Adrenal gland (tissue), 12 donors: Measurements from ENCODE around the gene ERC2. TPM values are rescaled to one million over a fixed set of nuclear protein-coding genes. Genes with fewer than 3 reads are reported as not detected.

ENCODE experiments used
- DNase-seq, 7 donors: peaks; one replicate each; pipeline ENCODE4 v3.0.0-alpha.2; 2019 to 2020
- H3K27ac ChIP-seq, 5 donors: fragments of 200-600 bp; sonication (generic) in 4 of 5; 1 replicate in 3 of 5; 2 replicates in 2 of 5; pipeline versions ENCODE4 v1.5.1 to v1.8.0; 2016 to 2020; ENCODE audit warnings: mild to moderate bottlenecking in 1 of 5
- H3K27me3 ChIP-seq: fragments of 200-600 bp; 2 replicates; pipeline ENCODE4 v1.8.0; 2021
- H3K36me3 ChIP-seq, 2 donors: fragments of 200-600 bp; replicated peaks in 1 of 2; 1 replicate in 1 of 2; 2 replicates in 1 of 2; pipeline versions ENCODE4 v1.5.1 to v1.8.0; 2018 to 2022
- H3K4me1 ChIP-seq, 2 donors: fragments of 200-600 bp; replicated peaks in 1 of 2; 1 replicate in 1 of 2; 2 replicates in 1 of 2; pipeline versions ENCODE4 v1.5.1 to v1.8.0; 2018 to 2021
- H3K4me3 ChIP-seq, 4 donors: fragments of 200-600 bp; sonication (generic) in 3 of 4; one replicate each; pipeline ENCODE4 v1.5.1; 2016 to 2018
- H3K9me3 ChIP-seq, 3 donors: fragments of 200-600 bp; sonication (generic) in 1 of 3; replicated peaks in 1 of 3; 1 replicate in 2 of 3; 2 replicates in 1 of 3; pipeline versions ENCODE4 v1.5.1 to v1.8.0; 2016 to 2021
- CTCF ChIP-seq, 6 experiments: fragments of 450-650 bp in 4 of 6; fragments of 200-600 bp in 2 of 6; sonication (generic) in 1 of 6; IDR thresholded peaks; 1 replicate in 5 of 6; 2 replicates in 1 of 6; pipeline versions ENCODE4 v1.5.1 to v1.8.0; 2016 to 2021; ENCODE audit warnings: antibody characterized with exemption in 6 of 6, mild to moderate bottlenecking in 2 of 6, moderate library complexity in 1 of 6
- POLR2A ChIP-seq, 2 donors: fragments of 450-650 bp; IDR thresholded peaks; one replicate each; pipeline ENCODE4 v1.6.1; 2017; ENCODE audit warnings: antibody characterized with exemption in 2 of 2, mild to moderate bottlenecking in 2 of 2, moderate library complexity in 1 of 2
- WGBS, 4 donors: extraction: QIAGEN DNeasy Blood & Tissue Kit in 2 of 4; methylation state at CpG; one replicate each; pipeline versions ENCODE4 v1.1.5 to v1.1.7; 2013 to 2017; 5-methylcytosine and 5-hydroxymethylcytosine counted together
- intact Hi-C, 2 donors: fragments of 100-400 bp; cut with DNase I; formaldehyde crosslinking; loops; one replicate each; pipeline versions ENCODE4 v1.14.1 to v1.15.0; 2022 to 2023
- polyA plus RNA-seq, 3 donors: library from polyadenylated mRNA; stranded (reverse); fragments of 200-250 nt in 2 of 3; fragments of 350-450 nt in 1 of 3; fragmentation: Illumina TruSeq in 1 of 3; extraction: RNeasy Lipid Tissue Mini Kit (QIAGEN cat#74804) in 1 of 3; gene quantifications; one replicate each; pipeline ENCODE4 v1.2.3, GENCODE V29; 2013 to 2014
- total RNA-seq, 9 donors: library from RNA; depleted of rRNA in 4 of 9; stranded (reverse); fragments of >200 nt in 4 of 9; fragments of 120-200 nt in 1 of 9; fragmentation: NEBNext Ultra II Directional in 1 of 9; extraction: Animal tissue kit (Norgen Biotek cat#: 25700) in 1 of 9; gene quantifications; one replicate each; pipeline versions ENCODE4 v1.1.0 to v1.2.4, GENCODE V29; 2013 to 2023
- donor health status: healthy with polysubstance abuse.
- donor health status: Bipolar disorder and iron deficiency.
- donor health status: DM: yes; HTN: yes; CAD: no.
- donor health status: DM: no; HTN: no; CAD: no.
- donor health status: DM: no; HTN: no; CAD: no.
- donor health status: DM: yes; HTN: yes; CAD: no.

The ERC2 gene
- total and polyA plus RNA-seq, 12 donors, result 0.47 to 5.8 (median 1.5) TPM

- no peaks in the 10 kb centered on the region for H3K27me3 ChIP-seq
- DNase-seq, result no peak
- TF ChIP-seq POLR2A (IDR thresholded peaks at IDR 0.05) (no peak), CTCF (IDR thresholded peaks at IDR 0.05) (no peak)
- WGBS, 4 donors, result 79 to 87% (median 84%) methylated on average over 4 of the region's 4 CpGs
- no peaks in the 10 kb centered on the region for H3K9me3 ChIP-seq
- H3K36me3 ChIP-seq, result no peaks in the 10 kb centered on the region
- intact Hi-C loops, result no loop called here
- no peaks in the 10 kb centered on the region for H3K4me1 ChIP-seq
- no peak overlapping the region for H3K27ac ChIP-seq
- no peak overlapping the region for H3K4me3 ChIP-seq
Measured at GRCh38 chr3:56288258-56288657, 180.0 kb downstream of the ERC2 start.

GRCh38 chr3:56282341-56282740 lies 185.9 kb downstream of the ERC2 start:
- Histone ChIP-seq H3K27me3 (no peaks in the 10 kb centered on the region), H3K9me3 (no peaks in the 10 kb centered on the region), H3K36me3 (no peaks in the 10 kb centered on the region), H3K27ac (no peak overlapping the region), H3K4me1 (no peaks in the 10 kb centered on the region), H3K4me3 (no peak overlapping the region)
- no peak for TF ChIP-seq POLR2A (IDR thresholded peaks at IDR 0.05)
- no peak for TF ChIP-seq CTCF (IDR thresholded peaks at IDR 0.05)
- intact Hi-C loops, result no loop called here
- DNase-seq, result no peak

- TF ChIP-seq POLR2A (IDR thresholded peaks at IDR 0.05), result no peak
- no peak for TF ChIP-seq CTCF (IDR thresholded peaks at IDR 0.05)
- no peaks in the 10 kb centered on the region for H3K27me3 ChIP-seq
- H3K4me1 ChIP-seq, result no peaks in the 10 kb centered on the region
- WGBS, 4 donors, result 63 to 85% (median 76%) methylated on average over 1 of the region's 1 CpG
- H3K4me3 ChIP-seq, result no peak overlapping the region
- intact Hi-C loops, result no loop called here
- H3K9me3 ChIP-seq, result no peaks in the 10 kb centered on the region
- H3K27ac ChIP-seq, result no peak overlapping the region
- DNase-seq, result no peak
- no peaks in the 10 kb centered on the region for H3K36me3 ChIP-seq
Measured at GRCh38 chr3:56277236-56277635, 191.0 kb downstream of the ERC2 start.

- H3K4me3 ChIP-seq, result no peak overlapping the region
- intact Hi-C loops, result no loop called here
- no peak overlapping the region for H3K27ac ChIP-seq
- whole genome bisulfite sequencing, 4 donors, result 74 to 89% (median 83%) methylated on average over 2 of the region's 2 CpGs
- TF ChIP-seq CTCF (IDR thresholded peaks at IDR 0.05) (no peak), POLR2A (IDR thresholded peaks at IDR 0.05) (no peak)
- H3K36me3 ChIP-seq, result no peaks in the 10 kb centered on the region
- no peaks in the 10 kb centered on the region for H3K4me1 ChIP-seq
- no peaks in the 10 kb centered on the region for H3K27me3 ChIP-seq
- DNase-seq, result no peak
- H3K9me3 ChIP-seq, result no peaks in the 10 kb centered on the region
Measured at GRCh38 chr3:56275120-56275519, 193.1 kb downstream of the ERC2 start.
